HEK293 (cell line): ENCODE results near the gene SLC10A4.

ENCODE experiments used
- CTCF ChIA-PET: fragments of 350-600 bp; formaldehyde crosslinking; extraction: SDS; loops from one replicate; lab custom pipeline; 2021; ENCODE audit warnings: antibody characterized with exemption; lab: Yijun Ruan, JAX
- POLR2A ChIA-PET: fragments of 300-600 bp; formaldehyde crosslinking; extraction: SDS; loops from one replicate; lab custom pipeline; 2020; ENCODE audit warnings: antibody characterized with exemption, inconsistent platforms; lab: Yijun Ruan, JAX
- H3K27ac ChIP-seq: fragments of 200-500 bp; sonication (Bioruptor generic); 2 replicates; pipeline ENCODE4 v1.5.1; 2014; ENCODE audit warnings: low read depth, low read length, control low read depth, inconsistent platforms; ENCODE audit errors: extremely low read depth
- H3K36me3 ChIP-seq, 2 experiments: fragments of 200-500 bp in 1 of 2; sonication (Bioruptor generic) in 1 of 2; 1 replicate in 1 of 2; 2 replicates in 1 of 2; pipeline ENCODE4 v1.5.1; 2014 to 2017; ENCODE audit warnings: inconsistent platforms in 2 of 2, low read length in 2 of 2; ENCODE audit not compliant: control insufficient read depth in 2 of 2, insufficient read depth in 1 of 2
- H3K4me1 ChIP-seq: fragments of 200-500 bp; sonication (Bioruptor generic); 2 replicates; pipeline ENCODE4 v1.5.1; 2014; ENCODE audit warnings: mild to moderate bottlenecking, low read length, inconsistent platforms; ENCODE audit not compliant: control insufficient read depth, insufficient read depth
- H3K4me3 ChIP-seq: 2 replicates; pipeline ENCODE4 v1.5.1; 2011; ENCODE audit warnings: low read depth, mild to moderate bottlenecking, control low read depth, low read length, moderate library complexity
- H3K9me3 ChIP-seq: fragments of 200-500 bp; sonication (Bioruptor generic); 2 replicates; pipeline ENCODE4 v1.5.1; 2014; ENCODE audit warnings: low read depth, low read length, inconsistent platforms; ENCODE audit not compliant: control insufficient read depth, insufficient read depth
- EGR2 ChIP-seq: fragments of 450-650 bp; formaldehyde crosslinking; IDR thresholded peaks from 2 replicates; pipeline ENCODE4 v1.5.1; 2016; ENCODE audit warnings: low read depth, missing biosample characterization, missing genetic modification characterization
- KLF7 ChIP-seq: fragments of 450-650 bp; formaldehyde crosslinking; IDR thresholded peaks from 2 replicates; pipeline ENCODE4 v1.5.1; 2016; ENCODE audit warnings: missing biosample characterization, missing genetic modification characterization, borderline replicate concordance
- SP2 ChIP-seq: fragments of 450-650 bp; formaldehyde crosslinking; IDR thresholded peaks from 2 replicates; pipeline ENCODE4 v1.5.1; 2016; ENCODE audit warnings: missing biosample characterization, missing genetic modification characterization
- SP7 ChIP-seq: fragments of 450-650 bp; formaldehyde crosslinking; IDR thresholded peaks from 2 replicates; pipeline ENCODE4 v1.5.1; 2016; ENCODE audit warnings: missing biosample characterization, missing genetic modification characterization
- YY1 ChIP-seq: fragments of 450-650 bp; formaldehyde crosslinking; IDR thresholded peaks from 2 replicates; pipeline ENCODE4 v1.5.1; 2018; ENCODE audit warnings: missing biosample characterization, missing genetic modification characterization
- ZBTB17 ChIP-seq: fragments of 450-650 bp; formaldehyde crosslinking; IDR thresholded peaks from 2 replicates; pipeline ENCODE4 v1.5.1; 2016; ENCODE audit warnings: missing biosample characterization, missing genetic modification characterization
- ZBTB7A ChIP-seq: fragments of 450-650 bp; formaldehyde crosslinking; IDR thresholded peaks from 2 replicates; pipeline ENCODE4 v1.5.1; 2016; ENCODE audit warnings: low read depth, missing biosample characterization, missing genetic modification characterization
- ZEB2 ChIP-seq: fragments of 450-650 bp; formaldehyde crosslinking; IDR thresholded peaks from 2 replicates; pipeline ENCODE4 v1.5.1; 2016; ENCODE audit warnings: missing biosample characterization, missing genetic modification characterization
- ZFHX2 ChIP-seq: fragments of 450-650 bp; formaldehyde crosslinking; conservative IDR thresholded peaks from 2 replicates; pipeline ENCODE4 v1.5.1; 2016; ENCODE audit warnings: missing biosample characterization, missing genetic modification characterization
- ZNF114 ChIP-seq: fragments of 450-650 bp; formaldehyde crosslinking; IDR thresholded peaks from 2 replicates; pipeline ENCODE4 v1.5.0; 2017; ENCODE audit warnings: missing biosample characterization, missing genetic modification characterization
- ZNF19 ChIP-seq: fragments of 450-650 bp; formaldehyde crosslinking; IDR thresholded peaks from 2 replicates; pipeline ENCODE4; 2016; ENCODE audit warnings: missing biosample characterization, missing genetic modification characterization, low read depth
- ZNF202 ChIP-seq: fragments of 450-650 bp; formaldehyde crosslinking; IDR thresholded peaks from 2 replicates; pipeline ENCODE4 v1.5.1; 2016; ENCODE audit warnings: missing biosample characterization, missing genetic modification characterization, borderline replicate concordance
- ZNF248 ChIP-seq: fragments of 450-650 bp; formaldehyde crosslinking; IDR thresholded peaks from 2 replicates; pipeline ENCODE4 v1.5.1; 2017; ENCODE audit warnings: missing biosample characterization, missing genetic modification characterization
- ZNF391 ChIP-seq: fragments of 450-650 bp; formaldehyde crosslinking; IDR thresholded peaks from 2 replicates; pipeline ENCODE4 v1.5.1; 2016; ENCODE audit warnings: low read depth, missing biosample characterization, missing genetic modification characterization, borderline replicate concordance
- ZNF423 ChIP-seq: fragments of 450-650 bp; formaldehyde crosslinking; IDR thresholded peaks from 2 replicates; pipeline ENCODE4 v1.5.1; 2016; ENCODE audit warnings: missing biosample characterization, missing genetic modification characterization
- ZNF529 ChIP-seq: fragments of 450-650 bp; formaldehyde crosslinking; IDR thresholded peaks from 2 replicates; pipeline ENCODE4 v1.5.1; 2017; ENCODE audit warnings: missing genetic modification characterization, missing biosample characterization; ENCODE audit not compliant: insufficient replicate concordance
- ZNF626 ChIP-seq: fragments of 450-650 bp; sonication (Bioruptor Pico); formaldehyde crosslinking; IDR thresholded peaks from 2 replicates; pipeline ENCODE4 v1.5.1; 2018; ENCODE audit warnings: missing biosample characterization, missing genetic modification characterization, inconsistent platforms
- ZNF629 ChIP-seq: fragments of 450-650 bp; formaldehyde crosslinking; IDR thresholded peaks from 2 replicates; pipeline ENCODE4 v1.5.1; 2017; ENCODE audit warnings: missing biosample characterization, missing genetic modification characterization
- ZNF658 ChIP-seq: fragments of 450-650 bp; formaldehyde crosslinking; IDR thresholded peaks from 2 replicates; pipeline ENCODE4; 2016; ENCODE audit warnings: missing biosample characterization, missing genetic modification characterization
- ZNF747 ChIP-seq: fragments of 450-650 bp; formaldehyde crosslinking; IDR thresholded peaks from 2 replicates; pipeline ENCODE4 v1.5.1; 2016; ENCODE audit warnings: missing biosample characterization, missing genetic modification characterization
- TF ChIP-seq, protein P1 (sequence below): fragments of 450-650 bp; formaldehyde crosslinking; IDR thresholded peaks from 2 replicates; pipeline ENCODE4 v1.5.1; 2016; ENCODE audit warnings: missing biosample characterization, missing genetic modification characterization
- TF ChIP-seq, protein P2 (sequence below): fragments of 450-650 bp; formaldehyde crosslinking; optimal IDR thresholded peaks from 2 replicates; pipeline ENCODE3; 2016; ENCODE audit warnings: missing biosample characterization, mild to moderate bottlenecking, missing genetic modification characterization
- TF ChIP-seq, protein P3 (sequence below): sonication (generic); formaldehyde crosslinking; IDR thresholded peaks from 2 replicates; pipeline ENCODE4 v1.8.1; 2022; ENCODE audit warnings: mild to moderate bottlenecking, moderate library complexity, missing genetic modification reagents
- TF ChIP-seq, protein P4 (sequence below): fragments of 450-650 bp; formaldehyde crosslinking; IDR thresholded peaks from 2 replicates; pipeline ENCODE4 v1.5.1; 2016; ENCODE audit warnings: missing biosample characterization, missing genetic modification characterization
- TF ChIP-seq, protein P5 (sequence below): fragments of 450-650 bp; formaldehyde crosslinking; IDR thresholded peaks from 2 replicates; pipeline ENCODE4 v1.5.1; 2016; ENCODE audit warnings: missing biosample characterization, missing genetic modification characterization, low read depth

SLC10A4 gene, protein sequence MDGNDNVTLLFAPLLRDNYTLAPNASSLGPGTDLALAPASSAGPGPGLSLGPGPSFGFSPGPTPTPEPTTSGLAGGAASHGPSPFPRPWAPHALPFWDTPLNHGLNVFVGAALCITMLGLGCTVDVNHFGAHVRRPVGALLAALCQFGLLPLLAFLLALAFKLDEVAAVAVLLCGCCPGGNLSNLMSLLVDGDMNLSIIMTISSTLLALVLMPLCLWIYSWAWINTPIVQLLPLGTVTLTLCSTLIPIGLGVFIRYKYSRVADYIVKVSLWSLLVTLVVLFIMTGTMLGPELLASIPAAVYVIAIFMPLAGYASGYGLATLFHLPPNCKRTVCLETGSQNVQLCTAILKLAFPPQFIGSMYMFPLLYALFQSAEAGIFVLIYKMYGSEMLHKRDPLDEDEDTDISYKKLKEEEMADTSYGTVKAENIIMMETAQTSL

DNA sequence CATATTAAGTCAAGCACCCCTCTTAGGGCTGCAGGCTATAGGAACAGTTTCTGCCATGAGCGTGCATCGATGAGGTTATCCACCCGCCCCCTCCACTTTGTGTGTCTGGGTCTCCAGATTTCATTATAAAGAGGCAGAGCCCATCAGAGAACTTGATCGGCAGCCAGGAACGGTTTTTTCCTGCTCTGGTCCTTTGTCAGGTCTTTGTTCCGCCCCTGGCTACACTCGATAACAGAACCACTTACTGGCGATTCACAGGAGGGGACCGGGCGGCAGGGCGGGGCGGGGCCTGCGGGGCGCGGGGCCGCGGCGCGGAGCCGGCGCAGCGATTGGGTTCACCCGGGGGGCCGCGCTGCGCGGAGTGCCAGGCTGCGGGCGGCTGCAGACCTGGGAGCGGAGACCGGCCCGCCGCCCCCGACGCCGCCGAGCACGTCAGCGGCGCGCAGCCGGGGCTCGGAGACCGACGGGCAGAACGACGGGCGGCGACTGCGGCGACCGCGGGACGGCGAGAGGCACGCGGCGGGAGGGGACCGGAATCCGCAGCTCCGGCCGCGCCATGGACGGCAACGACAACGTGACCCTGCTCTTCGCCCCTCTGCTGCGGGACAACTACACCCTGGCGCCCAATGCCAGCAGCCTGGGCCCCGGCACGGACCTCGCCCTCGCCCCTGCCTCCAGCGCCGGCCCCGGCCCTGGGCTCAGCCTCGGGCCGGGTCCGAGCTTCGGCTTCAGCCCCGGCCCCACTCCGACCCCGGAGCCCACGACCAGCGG, at the start of gene SLC10A4:
SLC10A4 (plus strand) TSS at position 338 of the 771 bp plus-strand sequence; CDS start at position 557, 219 bp downstream.
- Histone ChIP-seq H3K4me1 (0 out of 2 replicates have a peak, but pooled peaks cover 2% of the 10 kb centered on the region), H3K4me3 (peak within 1 kb of the TSS; percentile 42), H3K27ac (peak within 1 kb of the TSS; percentile 19; the same call in 1 of the 2 replicates), H3K36me3 (no peaks in the 10 kb centered on the region), H3K9me3 (no peaks in the 10 kb centered on the region)
- CTCF ChIA-PET, result no interaction called here
- POLR2A ChIA-PET, result no interaction called here
- TF ChIP-seq, protein P1, sequence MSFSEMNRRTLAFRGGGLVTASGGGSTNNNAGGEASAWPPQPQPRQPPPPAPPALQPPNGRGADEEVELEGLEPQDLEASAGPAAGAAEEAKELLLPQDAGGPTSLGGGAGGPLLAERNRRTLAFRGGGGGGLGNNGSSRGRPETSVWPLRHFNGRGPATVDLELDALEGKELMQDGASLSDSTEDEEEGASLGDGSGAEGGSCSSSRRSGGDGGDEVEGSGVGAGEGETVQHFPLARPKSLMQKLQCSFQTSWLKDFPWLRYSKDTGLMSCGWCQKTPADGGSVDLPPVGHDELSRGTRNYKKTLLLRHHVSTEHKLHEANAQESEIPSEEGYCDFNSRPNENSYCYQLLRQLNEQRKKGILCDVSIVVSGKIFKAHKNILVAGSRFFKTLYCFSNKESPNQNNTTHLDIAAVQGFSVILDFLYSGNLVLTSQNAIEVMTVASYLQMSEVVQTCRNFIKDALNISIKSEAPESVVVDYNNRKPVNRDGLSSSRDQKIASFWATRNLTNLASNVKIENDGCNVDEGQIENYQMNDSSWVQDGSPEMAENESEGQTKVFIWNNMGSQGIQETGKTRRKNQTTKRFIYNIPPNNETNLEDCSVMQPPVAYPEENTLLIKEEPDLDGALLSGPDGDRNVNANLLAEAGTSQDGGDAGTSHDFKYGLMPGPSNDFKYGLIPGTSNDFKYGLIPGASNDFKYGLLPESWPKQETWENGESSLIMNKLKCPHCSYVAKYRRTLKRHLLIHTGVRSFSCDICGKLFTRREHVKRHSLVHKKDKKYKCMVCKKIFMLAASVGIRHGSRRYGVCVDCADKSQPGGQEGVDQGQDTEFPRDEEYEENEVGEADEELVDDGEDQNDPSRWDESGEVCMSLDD (tag by site-specific recombination), result no peak
- no peak for TF ChIP-seq ZNF248 (tag by site-specific recombination)
- no peak for TF ChIP-seq KLF7 (tag by site-specific recombination)
- TF ChIP-seq, protein P2, sequence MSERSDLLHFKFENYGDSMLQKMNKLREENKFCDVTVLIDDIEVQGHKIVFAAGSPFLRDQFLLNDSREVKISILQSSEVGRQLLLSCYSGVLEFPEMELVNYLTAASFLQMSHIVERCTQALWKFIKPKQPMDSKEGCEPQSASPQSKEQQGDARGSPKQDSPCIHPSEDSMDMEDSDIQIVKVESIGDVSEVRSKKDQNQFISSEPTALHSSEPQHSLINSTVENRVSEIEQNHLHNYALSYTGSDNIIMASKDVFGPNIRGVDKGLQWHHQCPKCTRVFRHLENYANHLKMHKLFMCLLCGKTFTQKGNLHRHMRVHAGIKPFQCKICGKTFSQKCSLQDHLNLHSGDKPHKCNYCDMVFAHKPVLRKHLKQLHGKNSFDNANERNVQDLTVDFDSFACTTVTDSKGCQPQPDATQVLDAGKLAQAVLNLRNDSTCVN (tag by site-specific recombination), result peak; percentile 32
- no peak for TF ChIP-seq ZNF529 (tag by site-specific recombination)
- no peak for TF ChIP-seq ZNF747
- 0 out of 2 replicates have a peak, but pooled peaks have one; percentile 27 for TF ChIP-seq SP2 (tag by site-specific recombination)
- peak; percentile 64 for TF ChIP-seq ZBTB17 (tag by site-specific recombination)
- TF ChIP-seq, all 188 proteins: peak for 3

DNA sequence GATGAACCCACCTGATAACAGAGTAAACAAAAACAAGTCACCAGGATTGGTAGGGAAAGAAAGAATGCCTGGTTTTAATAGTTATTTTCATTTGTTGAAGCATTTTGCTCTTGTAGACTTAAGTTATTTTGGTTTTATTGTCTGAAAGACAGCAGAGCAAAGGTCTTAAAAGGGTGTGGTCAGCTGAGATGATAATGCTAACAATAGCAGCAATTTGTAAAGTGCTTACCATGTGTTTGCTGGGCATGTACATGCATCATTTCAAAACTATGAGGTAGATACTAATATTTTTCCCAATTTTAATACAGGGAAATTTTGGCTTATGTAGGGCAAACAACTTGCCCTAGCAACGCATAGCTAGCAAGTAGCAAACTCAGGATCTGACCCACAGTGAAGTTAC, 46.8 kb upstream of the SLC10A4 start:
- CTCF ChIA-PET, result interaction anchor here (0.9 kb wide), 1 partner anchor 10 kb away, joined by 3 read pairs; no protein-coding TSS in a partner anchor
- POLR2A ChIA-PET, result no interaction called here
- H3K4me1 ChIP-seq, result no peaks in the 10 kb centered on the region
- no peak overlapping the region for H3K4me3 ChIP-seq
- H3K27ac ChIP-seq, result no peak overlapping the region
- H3K9me3 ChIP-seq, result no peaks in the 10 kb centered on the region
- H3K36me3 ChIP-seq, result no peaks in the 10 kb centered on the region
- no peak for TF ChIP-seq ZNF629
- no peak for TF ChIP-seq YY1 (tag by site-specific recombination)
- TF ChIP-seq EGR2 (tag by site-specific recombination), result no peak
- TF ChIP-seq ZNF423 (tag by site-specific recombination), result no peak
- no peak for TF ChIP-seq ZNF626 (tag by site-specific recombination)
- TF ChIP-seq ZNF19 (tag by site-specific recombination), result no peak
- TF ChIP-seq ZBTB7A (tag by site-specific recombination), result no peak
- TF ChIP-seq ZNF658 (tag by site-specific recombination), result no peak
- TF ChIP-seq ZEB2, result no peak
- no peak for TF ChIP-seq SP7 (tag by site-specific recombination)
- no peak for TF ChIP-seq ZNF391 (tag by site-specific recombination)
- TF ChIP-seq ZNF114 (tag by site-specific recombination), result no peak
- no peak for TF ChIP-seq ZFHX2 (tag by site-specific recombination)
- TF ChIP-seq ZNF202 (tag by site-specific recombination), result no peak
- TF ChIP-seq, protein P3, sequence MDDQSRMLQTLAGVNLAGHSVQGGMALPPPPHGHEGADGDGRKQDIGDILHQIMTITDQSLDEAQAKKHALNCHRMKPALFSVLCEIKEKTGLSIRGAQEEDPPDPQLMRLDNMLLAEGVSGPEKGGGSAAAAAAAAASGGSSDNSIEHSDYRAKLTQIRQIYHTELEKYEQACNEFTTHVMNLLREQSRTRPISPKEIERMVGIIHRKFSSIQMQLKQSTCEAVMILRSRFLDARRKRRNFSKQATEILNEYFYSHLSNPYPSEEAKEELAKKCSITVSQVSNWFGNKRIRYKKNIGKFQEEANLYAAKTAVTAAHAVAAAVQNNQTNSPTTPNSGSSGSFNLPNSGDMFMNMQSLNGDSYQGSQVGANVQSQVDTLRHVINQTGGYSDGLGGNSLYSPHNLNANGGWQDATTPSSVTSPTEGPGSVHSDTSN, result no peak
- TF ChIP-seq, protein P4, sequence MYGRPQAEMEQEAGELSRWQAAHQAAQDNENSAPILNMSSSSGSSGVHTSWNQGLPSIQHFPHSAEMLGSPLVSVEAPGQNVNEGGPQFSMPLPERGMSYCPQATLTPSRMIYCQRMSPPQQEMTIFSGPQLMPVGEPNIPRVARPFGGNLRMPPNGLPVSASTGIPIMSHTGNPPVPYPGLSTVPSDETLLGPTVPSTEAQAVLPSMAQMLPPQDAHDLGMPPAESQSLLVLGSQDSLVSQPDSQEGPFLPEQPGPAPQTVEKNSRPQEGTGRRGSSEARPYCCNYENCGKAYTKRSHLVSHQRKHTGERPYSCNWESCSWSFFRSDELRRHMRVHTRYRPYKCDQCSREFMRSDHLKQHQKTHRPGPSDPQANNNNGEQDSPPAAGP, result no peak
- TF ChIP-seq, protein P5, sequence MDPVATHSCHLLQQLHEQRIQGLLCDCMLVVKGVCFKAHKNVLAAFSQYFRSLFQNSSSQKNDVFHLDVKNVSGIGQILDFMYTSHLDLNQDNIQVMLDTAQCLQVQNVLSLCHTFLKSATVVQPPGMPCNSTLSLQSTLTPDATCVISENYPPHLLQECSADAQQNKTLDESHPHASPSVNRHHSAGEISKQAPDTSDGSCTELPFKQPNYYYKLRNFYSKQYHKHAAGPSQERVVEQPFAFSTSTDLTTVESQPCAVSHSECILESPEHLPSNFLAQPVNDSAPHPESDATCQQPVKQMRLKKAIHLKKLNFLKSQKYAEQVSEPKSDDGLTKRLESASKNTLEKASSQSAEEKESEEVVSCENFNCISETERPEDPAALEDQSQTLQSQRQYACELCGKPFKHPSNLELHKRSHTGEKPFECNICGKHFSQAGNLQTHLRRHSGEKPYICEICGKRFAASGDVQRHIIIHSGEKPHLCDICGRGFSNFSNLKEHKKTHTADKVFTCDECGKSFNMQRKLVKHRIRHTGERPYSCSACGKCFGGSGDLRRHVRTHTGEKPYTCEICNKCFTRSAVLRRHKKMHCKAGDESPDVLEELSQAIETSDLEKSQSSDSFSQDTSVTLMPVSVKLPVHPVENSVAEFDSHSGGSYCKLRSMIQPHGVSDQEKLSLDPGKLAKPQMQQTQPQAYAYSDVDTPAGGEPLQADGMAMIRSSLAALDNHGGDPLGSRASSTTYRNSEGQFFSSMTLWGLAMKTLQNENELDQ (tag by site-specific recombination), result no peak
